ENCODE results near the gene WASHC4.
"Not testable (repeated sequence)": the region's sequence is repeated elsewhere in the genome, so short reads cannot be mapped to it uniquely, and the experiment has no call there.

GRCh38 chr12:105095338-105095737 lies 12.2 kb upstream of the WASHC4 start:
- TF ChIP-seq CTCF, POLR2A (IDR thresholded peaks at IDR 0.05): not testable (repeated sequence)
